ENCODE results near the gene SCIMP.
"Not testable (repeated sequence)": the region's sequence is repeated elsewhere in the genome, so short reads cannot be mapped to it uniquely, and the experiment has no call there.

SCIMP gene

DNA sequence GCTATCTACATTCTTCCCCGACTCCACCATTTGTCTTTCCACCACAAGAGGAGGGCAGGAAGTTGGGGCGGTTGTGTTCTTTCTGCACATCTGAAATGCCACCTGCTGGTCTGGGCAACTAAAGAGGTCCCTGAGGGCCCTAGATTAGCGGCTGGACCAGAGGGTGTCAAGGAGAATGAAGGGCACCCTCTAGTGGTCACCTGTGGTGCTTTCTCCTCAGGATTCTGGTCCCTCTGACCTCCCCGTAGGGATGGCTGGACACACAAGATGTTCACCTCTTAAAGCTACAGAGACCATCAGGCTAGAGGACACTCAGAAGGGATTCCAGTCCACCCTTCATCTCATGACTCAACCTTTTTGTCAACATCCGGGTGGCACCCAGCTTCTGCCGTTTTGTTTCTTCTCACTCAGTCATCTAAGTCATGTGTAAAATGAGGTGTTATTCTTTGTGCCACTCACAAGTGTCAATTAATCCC is 2.9 kb upstream of the SCIMP start:
- DNase-seq (ENCODE audit: low read depth): no peak

DNA sequence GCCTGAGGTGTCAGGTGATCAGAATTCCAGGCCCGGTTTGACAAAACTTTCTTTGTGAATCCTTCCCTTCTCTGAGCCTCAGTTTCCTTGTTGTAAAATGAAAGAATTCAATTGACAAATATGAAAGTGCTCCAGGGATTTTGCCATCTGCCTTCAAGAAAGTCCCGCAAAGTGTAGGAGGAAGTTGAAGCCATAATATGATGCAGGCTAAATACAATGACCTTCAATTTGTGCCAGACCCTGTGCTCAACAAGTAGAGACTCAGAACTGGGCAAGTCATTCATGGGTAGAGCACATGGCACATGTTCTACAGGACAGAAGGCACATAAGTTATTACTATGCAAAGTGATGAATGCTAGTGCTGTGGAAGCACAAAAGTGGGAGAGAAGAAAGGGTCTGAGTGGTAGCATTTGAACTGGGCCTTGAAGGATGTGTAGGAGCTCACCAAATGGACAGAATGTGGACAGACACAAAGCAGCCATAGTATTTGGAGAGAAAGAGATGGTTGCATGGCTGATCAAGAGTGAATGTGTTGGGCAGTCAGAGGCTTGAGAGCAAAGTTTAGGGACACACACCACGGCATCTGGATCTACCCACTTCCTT is 2.4 kb upstream of the SCIMP start:
- DNase-seq (ENCODE audit: low read depth): no peak

DNA sequence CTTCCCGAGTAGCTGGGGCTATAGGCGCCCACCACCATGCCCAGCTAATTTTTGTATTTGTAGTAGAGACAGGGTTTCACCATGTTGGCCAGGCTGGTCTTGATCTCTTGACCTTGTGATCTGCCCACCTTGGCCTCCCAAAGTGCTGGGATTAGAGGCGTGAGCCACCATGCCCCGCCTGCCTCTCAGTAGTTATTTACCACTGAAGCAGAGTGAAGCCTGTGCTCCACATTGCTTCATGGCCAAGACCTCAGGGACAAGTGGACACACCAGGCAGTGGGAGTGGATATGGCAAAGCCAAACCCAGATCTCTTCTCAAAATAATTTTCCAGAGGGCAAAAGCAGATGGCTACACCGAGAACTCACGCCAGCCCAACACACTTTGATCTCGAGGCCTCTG is 1.2 kb downstream of the SCIMP start:
- not testable (repeated sequence) for DNase-seq (ENCODE audit: low read depth)

DNA sequence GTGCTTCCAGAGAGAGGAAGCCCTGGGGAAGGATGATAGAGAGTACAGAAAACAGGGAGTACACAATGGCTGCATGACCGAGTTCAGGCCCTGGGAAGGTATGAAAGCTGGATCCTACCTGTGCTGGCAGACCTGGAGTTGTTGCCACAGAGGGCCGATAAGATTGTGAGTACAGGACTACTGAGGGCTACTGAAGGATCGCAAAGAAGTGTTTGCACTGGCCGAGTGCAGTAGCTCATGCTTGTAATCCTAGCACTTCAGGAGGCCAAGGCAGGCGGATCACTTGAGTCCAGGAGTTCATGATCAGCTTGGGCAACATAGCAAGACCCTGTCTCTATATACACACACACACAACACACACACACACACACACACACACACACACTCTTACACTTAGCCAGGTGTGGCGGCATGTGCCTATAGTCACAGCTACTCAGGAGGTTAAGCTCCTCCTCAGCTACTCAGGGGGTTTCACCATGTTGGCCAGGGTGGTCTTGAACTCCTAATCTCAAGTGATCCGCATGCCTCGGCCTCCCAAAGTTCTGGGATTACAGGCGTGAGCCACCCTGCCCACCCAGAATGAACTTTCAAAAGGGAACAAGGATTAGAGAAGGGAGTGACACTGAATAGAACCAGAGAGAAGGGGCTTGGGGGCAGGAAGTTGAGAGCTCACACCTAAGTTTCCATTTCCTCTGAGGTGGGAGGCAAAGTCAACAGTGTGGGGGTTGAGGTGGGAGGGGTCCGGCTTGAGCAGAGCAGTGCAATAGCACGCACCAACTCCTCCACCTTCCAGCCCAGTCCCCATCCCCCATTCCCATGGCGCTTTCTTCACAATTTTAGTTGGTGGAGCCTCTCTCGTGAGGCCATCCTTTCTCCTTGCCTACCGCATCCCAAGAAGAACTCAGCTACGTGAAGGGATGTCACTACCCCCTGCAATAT is 7.5 kb downstream of the SCIMP start:
- no peak for DNase-seq (ENCODE audit: low read depth)

- no peak for DNase-seq (ENCODE audit: low read depth)
Observed at GRCh38 chr17:5225668-5226457, 8.8 kb downstream of the SCIMP start.

DNA sequence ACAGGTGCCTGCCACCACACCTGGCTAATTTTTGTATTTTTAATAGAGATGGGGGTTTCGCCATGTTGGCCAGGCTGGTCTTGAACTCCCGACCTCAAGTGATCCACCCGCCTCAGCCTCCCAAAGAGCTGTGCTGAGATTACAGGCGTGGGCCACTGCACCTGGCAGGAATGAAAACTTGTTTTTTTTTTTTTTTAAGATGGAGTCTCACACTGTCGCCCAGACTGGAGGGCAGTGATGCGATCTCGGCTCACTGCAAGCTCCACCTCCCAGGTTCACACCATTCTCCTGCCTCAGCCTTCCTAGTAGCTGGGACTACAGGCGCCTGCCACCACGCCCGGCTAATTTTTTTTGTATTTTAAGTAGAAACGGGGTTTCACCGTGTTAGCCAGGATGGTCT is 12.7 kb downstream of the SCIMP start:
- not testable (repeated sequence) for DNase-seq (ENCODE audit: low read depth)

- DNase-seq (ENCODE audit: low read depth): no peak
Observed at GRCh38 chr17:5220074-5220473, 14.6 kb downstream of the SCIMP start.

- DNase-seq (ENCODE audit: low read depth): no peak
Observed at GRCh38 chr17:5219536-5219935, 15.1 kb downstream of the SCIMP start.

DNA sequence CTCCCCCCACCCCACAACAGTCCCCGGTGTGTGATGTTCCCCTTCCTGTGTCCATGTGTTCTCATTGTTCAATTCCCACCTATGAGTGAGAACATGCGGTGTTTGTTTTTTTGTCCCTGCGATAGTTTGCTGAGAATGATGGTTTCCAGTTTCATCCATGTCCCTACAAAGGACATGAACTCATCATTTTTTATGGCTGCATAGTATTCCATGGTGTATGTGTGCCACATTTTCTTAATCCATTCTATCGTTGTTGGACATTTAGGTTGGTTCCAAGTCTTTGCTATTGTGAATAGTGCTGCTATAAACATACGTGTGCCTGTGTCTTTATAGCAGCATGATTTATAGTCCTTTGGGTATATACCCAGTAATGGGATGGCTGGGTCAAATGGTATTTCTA is 17.1 kb downstream of the SCIMP start:
- DNase-seq (ENCODE audit: low read depth): not testable (repeated sequence)

- DNase-seq (ENCODE audit: low read depth): no peak
Observed at GRCh38 chr17:5211458-5211857, 23.2 kb downstream of the SCIMP start.

DNA sequence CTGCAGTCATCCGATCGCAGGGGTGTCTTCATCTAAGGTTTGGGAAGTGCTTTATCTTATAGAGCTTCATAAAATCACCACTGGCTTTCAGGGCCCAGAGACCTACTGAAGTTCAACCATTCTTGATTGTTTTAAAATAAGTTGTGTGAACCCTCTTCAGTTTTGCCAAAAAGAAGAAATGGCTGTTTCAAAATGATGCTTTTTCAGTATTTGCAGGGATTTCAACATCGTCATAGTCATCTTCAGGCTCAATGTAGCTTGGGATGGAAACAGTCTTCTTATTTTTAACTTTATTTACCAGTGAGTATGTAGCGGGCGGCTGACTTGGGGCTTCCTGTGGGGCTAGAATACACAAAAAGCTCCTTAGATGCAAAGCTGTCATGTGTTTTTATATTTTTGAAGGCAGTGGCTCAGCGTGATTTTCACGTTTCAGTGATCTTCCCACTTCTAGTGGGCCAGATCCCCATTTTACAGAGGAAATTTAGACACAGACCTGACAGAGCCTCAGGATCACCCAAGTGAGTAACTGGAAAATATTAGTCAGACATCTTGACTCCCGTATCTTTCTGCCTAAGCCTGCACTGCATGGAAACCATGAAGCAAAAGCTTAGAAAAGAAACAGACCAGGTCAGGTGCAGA is 23.9 kb downstream of the SCIMP start:
- no peak for DNase-seq (ENCODE audit: low read depth)

- DNase-seq (ENCODE audit: low read depth): no peak
Observed at GRCh38 chr17:5210091-5210490, 24.6 kb downstream of the SCIMP start.

DNA sequence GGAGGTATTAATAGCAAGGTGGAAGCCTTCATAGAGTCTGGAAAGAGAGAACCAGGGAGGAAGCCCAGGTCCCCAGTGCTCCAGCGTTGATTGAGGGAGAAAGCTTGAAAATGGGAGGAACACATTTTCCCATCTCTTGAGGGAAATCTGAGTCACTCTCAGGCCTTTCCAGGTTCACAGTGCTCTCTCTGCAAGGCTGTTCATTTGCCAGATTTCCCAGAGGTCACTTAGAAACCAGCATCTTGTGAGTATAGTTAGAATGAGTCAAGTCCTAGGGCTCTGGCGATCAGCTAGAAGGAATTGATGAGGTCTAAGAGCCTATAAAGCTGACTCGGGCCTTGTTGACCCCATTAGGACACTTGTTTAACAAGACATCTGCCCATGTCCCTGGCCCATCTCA is 25.3 kb downstream of the SCIMP start:
- DNase-seq (ENCODE audit: low read depth): no peak

- no peak for DNase-seq (ENCODE audit: low read depth)
Observed at GRCh38 chr17:5203908-5204294, 30.8 kb downstream of the SCIMP start.

DNA sequence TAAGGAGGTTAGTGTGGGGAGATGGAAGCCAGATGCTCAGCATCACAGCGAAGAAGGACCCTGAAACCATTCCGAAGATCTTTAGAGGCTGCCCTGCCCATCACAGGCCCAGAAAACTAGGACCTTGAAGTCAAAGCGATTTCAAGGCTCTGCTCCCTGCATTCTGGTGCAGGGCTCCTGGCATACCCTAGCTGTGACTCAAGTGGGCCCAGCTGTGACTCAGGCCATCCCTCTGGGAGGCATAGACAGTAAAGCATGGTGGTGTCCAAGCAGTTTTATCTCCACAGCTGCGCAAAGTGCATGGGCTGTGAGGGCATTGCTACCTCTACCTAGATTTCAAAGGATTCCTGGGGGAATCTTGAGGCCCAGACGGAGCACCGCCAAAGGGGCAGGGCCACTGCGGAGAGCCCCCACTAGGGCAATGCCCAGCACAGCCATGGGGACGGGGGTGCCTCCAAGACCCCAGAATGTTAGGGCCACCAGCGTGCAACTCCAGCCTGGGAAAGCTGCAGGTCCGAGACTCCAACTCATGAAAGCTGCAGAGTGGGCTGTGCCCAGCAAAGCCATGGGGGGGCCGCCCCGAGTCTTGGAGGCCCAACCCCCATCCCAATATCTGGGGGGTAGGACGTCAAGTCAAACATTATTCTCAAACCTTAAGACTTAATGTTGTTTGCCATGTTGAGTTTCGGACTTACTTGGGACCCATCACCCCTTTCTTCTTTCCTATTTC is 31.3 kb downstream of the SCIMP start:
- DNase-seq (ENCODE audit: low read depth): no peak

- DNase-seq (ENCODE audit: low read depth): no peak
Observed at GRCh38 chr17:5201011-5201410, 33.6 kb downstream of the SCIMP start.

GRCh38 chr17:5200360-5200759 is 34.3 kb downstream of the SCIMP start:
- DNase-seq (ENCODE audit: low read depth): no peak

DNA sequence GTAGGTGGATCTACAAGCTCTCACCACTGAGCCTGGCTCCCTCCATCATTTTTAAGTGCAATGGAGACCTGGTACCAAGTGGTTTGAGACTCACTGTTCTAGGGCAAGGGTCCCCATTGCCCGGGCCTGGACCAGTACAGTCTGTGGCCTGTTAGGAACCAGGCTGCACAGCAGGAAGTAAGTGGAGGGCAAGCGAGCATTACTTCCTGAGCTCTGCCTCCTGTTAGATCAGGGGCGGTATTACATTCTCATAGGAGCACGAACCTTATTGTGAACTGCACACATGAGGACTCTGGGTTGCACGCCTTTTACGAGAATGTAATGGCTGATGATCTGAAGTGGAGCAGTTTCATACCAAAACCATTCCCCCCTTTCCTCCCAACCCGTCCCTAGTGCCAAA is 36.2 kb downstream of the SCIMP start:
- DNase-seq (ENCODE audit: low read depth): no peak

- no peak for DNase-seq (ENCODE audit: low read depth)
Observed at GRCh38 chr17:5194346-5194745, 40.3 kb downstream of the SCIMP start.

DNA sequence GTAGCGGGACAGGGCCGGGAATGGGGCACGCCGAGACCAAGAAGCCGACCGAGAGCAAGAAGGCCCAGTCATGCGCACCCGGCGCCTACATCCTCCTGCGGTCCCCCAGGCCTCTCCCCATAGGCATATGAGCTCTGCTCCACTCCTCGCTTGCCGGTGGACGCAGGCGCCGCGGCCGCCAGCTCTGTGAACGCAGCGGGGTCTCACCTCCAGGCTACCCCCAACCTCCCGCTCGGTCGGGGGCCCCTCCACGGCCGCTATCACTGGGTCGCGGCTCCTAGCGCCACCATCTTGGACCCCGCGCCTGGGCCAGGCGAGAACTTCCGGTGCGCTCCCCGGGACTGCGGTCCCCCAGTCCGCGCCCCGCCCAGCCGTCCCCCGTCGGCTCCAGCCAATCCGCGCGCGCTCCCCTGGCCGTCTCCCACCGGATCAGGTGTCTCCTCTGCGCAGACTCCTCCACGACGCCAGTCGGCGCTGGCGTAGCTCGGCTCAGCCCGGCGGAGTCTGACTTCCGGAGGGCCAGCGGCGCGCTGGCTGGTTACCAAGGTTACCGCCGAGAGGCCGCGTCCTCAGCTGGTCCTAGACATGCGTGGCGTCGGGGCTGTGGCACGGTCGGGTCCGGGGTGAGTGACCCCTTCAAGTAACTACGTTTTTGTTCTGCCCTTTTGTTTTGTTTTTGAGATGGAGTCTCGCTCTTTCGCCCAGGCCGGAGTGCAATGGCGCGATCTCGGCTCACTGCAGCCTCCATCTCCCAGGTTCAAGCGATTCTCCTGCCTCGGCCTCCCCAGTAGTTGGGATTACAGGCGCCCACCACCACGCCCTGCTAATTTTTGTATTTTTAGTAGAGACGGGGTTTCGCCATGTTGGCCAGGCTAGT is 42.9 kb downstream of the SCIMP start, which contains the start of gene ZNF594:
Gene ZNF594, minus strand, starts transcription at position 328 of the 877 bp plus-strand sequence. CDS start 7,612 bp downstream, outside the sequence.
- DNase-seq (ENCODE audit: low read depth): peak; percentile 93

Data from T-helper 22 cell (primary cell).